CD4-positive, alpha-beta T cell treated with Interleukin-17A for 4 hours (primary cell): ENCODE data around the gene HEATR5B.
A peak's percentile ranks its signal among the peaks of the same experiment; 100 is the strongest.
"Not testable (repeated sequence)": the region's sequence is repeated elsewhere in the genome, so short reads cannot be mapped to it uniquely, and the experiment has no call there.

Experiments used
- DNase-seq: peaks from one replicate; pipeline ENCODE4 v3.0.0-alpha.2; 2020; ENCODE audit warnings: mixed read lengths

HEATR5B gene

DNA sequence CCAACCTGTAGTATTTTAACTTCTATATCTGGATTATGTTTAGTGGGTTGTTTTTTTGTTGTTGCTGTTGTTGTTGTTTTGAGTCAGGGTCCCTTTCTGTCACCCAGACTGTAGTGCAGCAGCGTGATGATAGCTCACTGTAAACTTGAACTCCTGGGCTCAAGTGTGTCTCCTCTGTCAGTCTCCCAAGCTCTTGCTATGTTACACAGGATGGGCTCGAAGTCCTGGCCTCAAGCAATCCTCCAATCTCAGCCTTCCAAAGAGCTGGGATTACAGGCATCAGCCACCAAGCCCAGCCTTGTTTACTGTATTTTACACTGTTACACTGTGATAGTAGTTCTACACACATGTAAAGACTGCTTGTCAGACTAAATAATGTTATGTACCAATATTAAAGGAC lies 108.1 kb downstream of the HEATR5B start:
- no peak for DNase-seq

- no peak for DNase-seq
These were observed 108.9 kb downstream of the HEATR5B start for GRCh38 chr2:36975306-36975705.

GRCh38 chr2:36973320-36973719 lies 110.9 kb downstream of the HEATR5B start:
- DNase-seq: no peak

GRCh38 chr2:36971990-36972389 lies 112.2 kb downstream of the HEATR5B start:
- no peak for DNase-seq

GRCh38 chr2:36967236-36967876 lies 116.8 kb downstream of the HEATR5B start:
- no peak for DNase-seq

GRCh38 chr2:36966370-36967235 lies 117.6 kb downstream of the HEATR5B start, which contains the start of gene STRN:
TSS of gene STRN (minus strand) at chr2:36966536. CDS start at chr2:36966463, 73 bp downstream.
- DNase-seq: peak; percentile 98

DNA sequence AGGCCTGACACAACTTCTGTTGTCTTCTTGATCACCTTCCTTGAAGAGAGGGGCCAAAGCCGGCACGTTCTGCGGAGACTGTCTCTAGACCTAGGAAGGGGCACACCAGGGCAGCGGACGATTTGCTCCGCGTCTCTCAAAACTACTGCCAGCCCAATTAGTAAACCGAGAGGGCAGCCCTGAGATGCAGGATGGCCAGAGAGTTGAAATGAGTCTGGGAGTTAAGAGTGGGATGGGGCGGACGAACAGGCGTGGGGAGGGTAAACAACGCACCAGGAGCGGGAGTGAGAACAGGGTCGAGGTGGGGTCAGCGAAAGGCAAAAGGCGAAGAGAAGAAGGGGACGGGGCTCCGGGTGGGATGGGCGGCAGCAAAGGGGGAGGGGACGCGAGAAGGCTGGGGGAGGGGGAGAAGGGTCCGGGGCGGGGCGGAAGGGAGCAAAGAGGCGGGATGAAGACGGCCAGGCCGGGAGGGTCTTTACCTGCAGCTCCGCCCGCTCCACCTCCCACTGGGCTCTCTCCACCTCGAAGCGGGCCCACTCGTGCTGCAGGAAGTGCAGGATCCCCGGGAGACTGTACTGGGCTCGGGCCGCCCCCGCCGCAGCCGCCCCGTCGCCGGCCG lies 118.3 kb downstream of the HEATR5B start:
- peak; percentile 60 for DNase-seq

- no peak for DNase-seq
These were observed 119.0 kb downstream of the HEATR5B start for GRCh38 chr2:36965206-36965605.

GRCh38 chr2:36964496-36965058 lies 119.6 kb downstream of the HEATR5B start:
- no peak for DNase-seq

GRCh38 chr2:36963734-36964133 lies 120.4 kb downstream of the HEATR5B start:
- DNase-seq: no peak

DNA sequence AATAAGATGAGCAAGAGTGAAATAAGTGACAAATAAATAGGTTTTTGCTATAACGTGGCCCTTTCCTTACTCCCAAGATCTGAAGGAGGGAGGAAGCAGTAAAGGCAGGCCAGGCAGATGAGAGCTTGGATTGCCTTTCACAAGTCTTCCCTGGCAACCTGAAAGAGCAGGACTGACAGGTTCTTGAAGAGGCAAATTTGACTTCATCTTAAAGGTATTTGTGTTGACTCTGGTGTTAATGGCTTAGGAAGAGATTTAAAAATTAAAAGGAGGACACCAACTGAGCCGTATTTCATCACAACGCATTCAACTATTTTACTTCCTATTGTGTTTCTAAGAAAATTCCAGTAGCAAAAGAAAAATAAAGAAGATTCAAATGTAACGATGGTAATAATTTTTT lies 121.1 kb downstream of the HEATR5B start:
- DNase-seq: no peak

- DNase-seq: no peak
These were observed 123.4 kb downstream of the HEATR5B start for GRCh38 chr2:36960773-36961172.

- DNase-seq: no peak
These were observed 124.0 kb downstream of the HEATR5B start for GRCh38 chr2:36960005-36960675.

DNA sequence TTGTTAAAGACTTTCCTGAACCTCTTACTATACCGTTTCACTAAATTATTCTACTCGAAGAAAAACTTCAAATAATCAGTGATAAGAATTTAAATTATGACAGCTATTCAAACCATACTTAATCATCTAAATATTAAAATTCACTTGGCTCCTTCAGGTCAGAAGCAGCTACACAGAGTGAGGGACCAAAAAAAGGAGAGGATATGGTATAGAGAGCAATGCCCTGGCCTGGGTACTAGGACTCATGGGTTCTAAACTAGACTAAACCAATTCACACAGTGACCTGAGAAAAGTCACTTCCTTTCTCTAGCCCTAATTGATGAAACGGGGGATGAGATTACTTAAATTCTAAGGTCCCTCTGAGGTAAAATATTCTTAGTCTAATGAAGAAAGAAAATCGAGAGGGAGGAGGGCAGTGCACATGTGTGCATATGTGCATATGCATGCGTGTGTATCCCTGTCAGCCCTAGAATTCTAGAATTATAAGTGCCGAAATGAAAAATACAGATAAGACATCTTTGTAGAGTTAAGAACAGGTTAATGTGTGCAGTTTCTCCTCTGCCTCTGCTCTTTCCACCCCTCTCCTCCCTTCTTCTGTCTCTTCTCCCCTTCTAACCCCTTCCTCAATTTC lies 129.1 kb downstream of the HEATR5B start:
- no peak for DNase-seq

DNA sequence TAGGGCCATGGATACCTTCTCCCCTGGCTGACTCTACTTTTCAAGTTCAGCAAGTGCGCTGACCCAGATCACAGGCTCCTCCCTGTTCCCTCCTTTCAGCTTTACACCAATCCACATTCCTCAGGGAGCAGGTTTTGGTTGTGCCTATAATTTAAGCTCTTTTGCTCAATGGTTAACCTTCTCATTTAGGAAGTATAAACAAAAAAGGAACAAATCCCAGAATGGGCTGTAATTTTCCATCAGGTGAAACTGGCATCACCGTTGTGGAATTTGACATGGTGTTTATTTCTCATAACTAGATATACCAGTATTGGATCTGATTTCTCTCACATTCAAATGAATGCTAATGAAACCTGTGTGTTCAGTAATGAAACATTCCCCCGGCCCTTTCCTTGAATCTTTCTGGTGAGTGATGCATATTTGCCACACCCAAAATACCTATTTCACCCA lies 131.4 kb downstream of the HEATR5B start:
- no peak for DNase-seq

GRCh38 chr2:36951574-36951973 lies 132.6 kb downstream of the HEATR5B start:
- DNase-seq: no peak

- no peak for DNase-seq
These were observed 133.1 kb downstream of the HEATR5B start for GRCh38 chr2:36951027-36951518.

DNA sequence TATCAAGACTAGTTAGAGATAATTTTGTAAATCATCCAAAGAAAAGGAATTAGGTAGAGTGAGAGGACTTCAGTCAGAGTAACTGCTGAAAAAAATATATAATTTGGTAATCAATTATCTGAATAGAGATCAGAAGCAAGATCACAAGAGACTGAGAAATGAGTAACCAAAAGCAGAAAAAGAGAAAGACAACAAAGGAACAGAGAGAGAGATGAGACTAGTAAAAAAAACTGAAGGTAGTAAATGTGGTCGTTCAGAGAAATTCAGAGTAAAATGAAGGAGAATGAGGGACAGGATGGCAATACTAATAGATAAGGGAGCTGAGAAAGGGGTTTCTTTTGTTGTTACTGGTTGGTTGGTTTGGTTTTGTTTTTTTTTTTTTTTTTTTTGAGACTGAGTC lies 134.3 kb downstream of the HEATR5B start:
- no peak for DNase-seq

DNA sequence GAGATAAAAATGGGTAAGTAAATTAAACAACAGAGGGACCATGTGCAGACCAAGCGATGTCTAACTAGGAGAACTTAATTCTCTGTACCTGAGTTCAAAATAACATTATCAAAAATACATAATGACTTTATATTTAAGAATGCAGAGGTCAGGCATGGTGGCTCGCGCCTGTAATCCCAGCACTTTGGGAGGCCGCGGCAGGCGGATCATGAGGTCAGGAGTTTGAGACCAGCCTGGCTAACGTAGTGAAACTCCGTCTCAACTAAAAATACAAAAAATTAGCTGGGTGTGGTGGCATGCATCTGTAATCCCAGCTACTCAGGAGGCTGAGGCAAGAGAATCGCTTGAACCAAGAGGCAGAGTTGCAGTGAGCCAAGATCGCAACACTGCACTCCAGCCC lies 138.9 kb downstream of the HEATR5B start:
- DNase-seq: not testable (repeated sequence)

GRCh38 chr2:36941867-36942266 lies 142.3 kb downstream of the HEATR5B start:
- DNase-seq: no peak

DNA sequence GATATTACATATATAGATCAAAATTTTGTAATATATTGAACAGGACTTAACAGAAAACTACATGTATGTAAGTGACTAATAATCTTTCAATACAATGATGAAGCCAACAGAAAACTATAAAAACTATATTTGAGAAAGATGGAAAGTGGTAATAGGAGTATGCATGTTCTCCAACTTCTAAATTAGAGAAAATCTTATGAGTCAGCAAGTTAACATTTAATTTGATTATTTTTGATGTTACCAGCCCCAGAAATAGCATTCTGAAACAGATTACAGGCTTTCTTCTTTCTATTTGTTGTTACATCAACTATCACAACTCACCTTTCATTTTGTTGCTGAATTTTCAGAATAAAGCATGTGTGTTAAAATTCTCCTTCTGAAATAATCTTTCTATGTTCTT lies 147.6 kb downstream of the HEATR5B start:
- not testable (repeated sequence) for DNase-seq

- not testable (repeated sequence) for DNase-seq
These were observed 152.5 kb downstream of the HEATR5B start for GRCh38 chr2:36931688-36932087.
